ENCODE results near the gene AHCYL1.
A peak's percentile ranks its signal among the peaks of the same experiment; 100 is the strongest.

AHCYL1 gene

GRCh38 chr1:110043016-110043415 is 58.5 kb downstream of the AHCYL1 start:
- DNase-seq, result no peak

GRCh38 chr1:110047463-110047862 is 62.9 kb downstream of the AHCYL1 start:
- DNase-seq, result no peak

DNA sequence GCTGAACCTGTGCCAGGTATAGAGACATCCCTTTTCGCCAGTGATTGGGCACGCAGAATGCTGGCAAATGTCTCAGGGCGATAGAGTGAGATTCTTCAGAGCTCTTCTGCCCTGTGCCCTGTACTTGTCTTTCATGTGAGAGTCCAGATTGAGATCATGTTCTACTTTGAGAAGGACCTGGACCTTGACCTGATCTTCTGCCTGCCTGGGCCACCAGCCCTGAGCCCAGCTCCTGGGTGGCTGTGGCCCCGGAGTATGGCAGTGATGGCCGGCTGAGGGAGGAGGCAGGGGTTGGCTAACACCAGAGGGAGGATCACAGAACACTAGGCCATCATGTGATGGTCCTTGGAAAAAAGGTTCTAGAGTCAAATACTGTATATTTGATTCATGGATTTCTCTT is 63.7 kb downstream of the AHCYL1 start:
- DNase-seq, result no peak

DNA sequence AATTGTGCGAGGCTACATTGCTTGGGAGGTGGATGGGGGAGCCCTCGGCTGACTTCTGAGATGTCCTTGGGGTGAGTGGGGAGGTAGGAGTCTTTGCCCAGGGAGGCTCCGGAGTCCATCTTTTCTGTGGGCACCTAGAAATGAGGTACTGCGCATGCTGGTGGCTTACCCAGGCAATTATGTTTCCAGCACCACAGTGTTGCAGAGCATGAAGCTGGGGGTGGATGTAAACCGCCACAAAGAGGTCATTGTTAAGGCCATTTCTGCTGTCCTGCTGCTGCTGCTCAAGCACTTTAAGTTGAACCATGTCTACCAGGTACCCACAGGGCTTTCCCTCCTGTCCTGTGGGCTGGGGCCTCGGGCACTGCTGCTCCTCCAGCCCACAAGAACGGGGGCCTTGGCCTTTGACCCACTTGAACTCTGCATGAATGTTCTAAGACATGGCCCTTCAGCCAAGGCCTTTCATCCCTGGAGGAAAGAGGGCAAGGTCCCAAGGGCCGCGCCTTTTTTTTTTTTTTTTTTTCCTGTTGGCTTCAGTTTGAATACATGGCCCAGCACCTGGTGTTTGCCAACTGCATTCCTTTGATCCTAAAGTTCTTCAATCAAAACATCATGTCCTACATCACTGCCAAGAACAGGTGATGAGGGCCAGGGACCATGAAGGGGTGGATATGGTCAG is 64.5 kb downstream of the AHCYL1 start:
- DNase-seq, result no peak

DNA sequence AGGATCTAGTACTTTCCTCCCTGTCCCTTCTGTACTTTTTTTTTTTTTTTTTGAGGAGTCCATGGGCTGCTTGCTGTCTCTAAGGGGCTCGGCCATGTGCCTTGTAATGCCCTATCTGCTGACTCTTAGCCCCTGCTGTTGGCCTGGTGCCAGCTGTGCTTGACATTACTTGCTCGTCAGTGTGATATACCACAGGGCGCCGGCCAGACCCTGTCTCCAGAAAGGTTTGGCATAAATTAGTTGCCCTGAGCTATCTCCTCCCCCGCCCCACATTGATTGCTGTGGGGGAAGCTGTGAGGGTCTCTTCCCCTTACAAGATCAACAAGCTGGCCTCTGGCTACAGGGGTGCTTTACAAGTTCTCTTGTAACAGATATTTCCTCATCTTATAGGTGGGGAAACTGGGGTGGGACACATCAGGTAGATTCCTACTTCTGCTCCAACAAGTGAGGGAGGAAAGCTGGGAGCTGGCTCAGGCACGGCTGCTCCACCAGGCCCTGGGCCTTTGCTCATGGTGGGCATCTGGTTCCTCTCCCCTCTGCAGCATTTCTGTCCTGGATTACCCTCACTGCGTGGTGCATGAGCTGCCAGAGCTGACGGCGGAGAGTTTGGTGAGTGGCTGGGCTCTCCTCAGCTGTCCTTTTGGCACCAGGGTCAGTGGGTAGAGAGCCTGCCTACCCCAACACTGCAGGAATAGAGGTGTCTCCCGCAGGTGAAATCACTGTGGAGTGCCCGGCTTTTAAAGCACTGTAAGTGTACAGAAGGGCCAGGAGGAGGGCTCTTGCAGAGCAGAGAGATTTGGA is 65.4 kb downstream of the AHCYL1 start:
- no peak for DNase-seq

- DNase-seq, result no peak
Observed at GRCh38 chr1:110050602-110051261, 66.2 kb downstream of the AHCYL1 start.

- DNase-seq, result no peak
Observed at GRCh38 chr1:110051262-110051648, 66.7 kb downstream of the AHCYL1 start.

- DNase-seq, result peak; percentile 18
Observed at GRCh38 chr1:110053552-110054428, 69.2 kb downstream of the AHCYL1 start.

- DNase-seq, result no peak
Observed at GRCh38 chr1:110055493-110056284, 71.1 kb downstream of the AHCYL1 start.

GRCh38 chr1:110056285-110056683 is 71.7 kb downstream of the AHCYL1 start:
- DNase-seq, result no peak

DNA sequence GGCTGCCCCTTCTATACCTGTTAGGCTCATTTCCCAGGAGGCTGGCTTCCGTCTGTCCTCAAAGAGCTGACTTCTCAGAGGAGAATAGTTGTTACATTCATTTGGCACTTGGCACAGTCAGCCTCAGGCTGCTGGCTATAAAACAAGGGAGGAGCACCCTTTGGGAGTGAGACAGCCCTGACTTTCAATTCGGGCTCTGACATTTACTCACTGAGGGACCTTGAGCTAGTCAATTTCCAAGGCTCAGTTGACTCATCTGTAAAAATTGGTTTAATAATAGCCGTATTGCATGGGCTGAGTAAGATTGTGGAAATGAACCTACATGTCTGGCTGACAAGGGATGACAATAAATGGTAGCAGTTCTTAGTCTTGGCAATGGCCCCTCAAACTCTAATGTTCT is 72.2 kb downstream of the AHCYL1 start:
- no peak for DNase-seq

- no peak for DNase-seq
Observed at GRCh38 chr1:110057963-110058518, 73.5 kb downstream of the AHCYL1 start.

DNA sequence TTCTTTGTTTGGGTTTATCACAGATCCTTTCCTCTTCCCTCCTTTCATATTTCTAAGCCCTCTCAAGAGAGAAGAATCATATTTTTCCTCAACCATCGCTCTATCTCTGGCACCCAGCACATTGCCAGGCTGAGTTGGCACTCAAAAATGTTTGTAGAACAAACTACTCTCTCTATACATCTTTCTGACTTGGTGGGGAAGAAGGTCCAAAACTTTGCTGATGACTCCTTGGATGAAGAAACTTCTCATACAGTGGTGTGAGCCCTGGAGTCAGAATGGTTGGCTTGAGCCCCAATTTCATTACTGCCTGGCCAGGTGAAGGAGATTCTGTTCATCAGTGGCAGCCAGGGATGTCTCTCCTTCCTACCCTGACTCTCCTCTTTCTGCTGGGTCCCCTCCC is 74.0 kb downstream of the AHCYL1 start:
- DNase-seq, result no peak

DNA sequence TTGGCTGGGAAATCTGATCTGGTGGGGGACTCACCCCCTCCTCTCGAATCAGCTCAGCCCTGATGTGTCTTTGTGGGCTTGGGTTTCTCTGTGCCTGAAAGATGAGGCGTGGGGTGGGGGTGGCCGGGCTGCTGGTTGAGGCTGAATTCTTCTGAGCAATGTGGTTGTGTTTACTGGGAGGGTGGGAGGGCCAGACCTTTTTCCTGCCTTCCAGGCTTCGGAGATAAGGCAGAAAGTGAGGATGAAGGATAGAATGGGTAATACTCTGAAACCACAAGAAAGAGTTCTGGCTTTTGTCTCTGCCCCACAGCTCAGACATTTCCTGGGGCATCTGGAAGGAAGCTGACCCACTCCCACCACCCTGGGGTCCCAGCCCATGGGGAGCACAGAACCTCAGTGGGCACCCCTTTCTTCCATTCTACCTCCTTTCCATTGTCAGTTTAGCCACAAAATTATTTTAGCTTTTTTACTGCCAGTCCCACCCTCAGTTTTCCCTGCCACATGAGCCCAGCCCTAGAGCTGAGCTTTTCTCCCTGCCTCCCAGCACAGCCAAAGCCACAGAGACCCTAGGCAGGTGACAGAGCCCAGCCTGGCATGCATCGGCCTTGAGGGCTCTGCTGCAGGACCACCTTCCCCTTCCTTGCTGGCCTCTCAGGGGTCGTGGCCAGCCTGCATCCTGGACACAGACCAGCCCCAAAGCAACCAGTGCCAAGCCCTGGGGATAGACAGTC is 74.7 kb downstream of the AHCYL1 start:
- no peak for DNase-seq

- peak; percentile 41 for DNase-seq
Observed at GRCh38 chr1:110060034-110060661, 75.6 kb downstream of the AHCYL1 start.

DNA sequence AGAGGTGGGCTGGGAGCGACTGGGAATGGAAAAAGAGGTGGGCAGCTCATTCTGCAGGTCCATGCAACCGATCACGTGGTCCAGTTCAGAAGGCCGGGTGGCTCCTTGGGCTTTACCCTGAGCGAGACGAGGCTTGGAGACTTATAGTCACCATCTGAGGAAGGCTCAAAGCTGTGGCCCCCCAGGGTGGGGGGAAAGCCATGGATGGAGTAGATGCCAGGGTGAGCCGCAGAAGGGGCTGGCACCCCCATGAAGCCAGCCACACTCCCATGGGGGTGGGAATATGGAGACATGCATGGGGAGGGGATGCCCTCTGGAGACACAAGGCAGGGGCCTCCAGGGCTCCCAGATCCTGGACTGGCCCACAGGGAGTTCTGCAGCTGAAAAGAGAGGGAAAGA is 76.1 kb downstream of the AHCYL1 start:
- DNase-seq, result no peak

DNA sequence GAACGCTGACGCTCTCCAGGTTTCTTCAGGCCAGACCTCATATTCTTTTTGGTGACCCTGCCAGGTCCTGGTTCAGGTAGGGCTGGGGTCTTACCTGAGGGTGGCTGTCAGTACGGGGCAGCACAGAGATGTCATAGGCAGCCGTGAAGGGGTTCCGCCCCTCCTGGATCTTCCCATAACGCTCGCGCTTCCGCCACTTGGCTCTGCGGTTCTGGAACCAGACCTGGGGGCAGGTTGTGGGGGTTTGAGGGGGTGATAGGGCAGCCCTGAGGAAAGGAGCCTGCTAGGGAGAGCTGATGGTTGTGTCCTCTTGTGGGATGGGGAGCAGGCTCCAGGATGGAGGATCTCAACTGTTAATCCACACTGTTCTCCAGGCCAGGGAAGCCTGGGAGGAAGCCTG is 76.8 kb downstream of the AHCYL1 start:
- DNase-seq, result no peak

- DNase-seq, result no peak
Observed at GRCh38 chr1:110062612-110063011, 78.0 kb downstream of the AHCYL1 start.

DNA sequence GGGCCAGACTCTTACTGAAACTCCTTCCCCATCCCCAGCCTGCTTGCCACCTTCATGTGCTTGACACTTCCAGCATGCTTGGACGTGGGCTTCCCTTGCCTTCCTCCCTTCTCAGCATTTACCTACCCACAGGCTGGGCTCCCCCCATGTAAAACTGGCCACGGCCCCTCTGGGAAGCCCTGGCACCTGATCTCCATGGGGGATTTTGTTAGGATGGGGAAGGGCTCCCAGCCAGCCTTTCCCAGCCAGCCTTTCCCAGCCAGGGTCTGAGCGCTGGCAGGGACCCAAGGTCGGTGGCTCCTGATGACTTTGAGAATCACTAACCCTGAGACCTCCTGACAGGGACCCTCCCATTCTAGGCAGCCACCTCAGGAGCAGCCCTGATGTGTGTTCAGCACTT is 79.2 kb downstream of the AHCYL1 start:
- no peak for DNase-seq

- DNase-seq, result no peak
Observed at GRCh38 chr1:110064576-110065337, 80.2 kb downstream of the AHCYL1 start.

Measured in NK-92 treated with Interleukin-12 subunit alpha and Interleukin-12 subunit beta, amount 100 ng/mL, for 24 hours (cell line).